BE2C (cell line): ENCODE results near the gene GATAD2A.

Source experiments
- DNase-seq: peaks from one replicate; pipeline ENCODE4 v3.0.0-alpha.2; 2020
- H3K27me3 ChIP-seq: fragments of 250-450 bp; sonication (Bioruptor Pico); 2 replicates; pipeline ENCODE4 v1.5.1; 2020; ENCODE audit warnings: mild to moderate bottlenecking
- H3K36me3 ChIP-seq: fragments of 250-450 bp; sonication (Bioruptor Pico); 2 replicates; pipeline ENCODE4 v1.5.1; 2020; ENCODE audit warnings: mild to moderate bottlenecking
- H3K4me1 ChIP-seq: fragments of 250-450 bp; sonication (Bioruptor Pico); 2 replicates; pipeline ENCODE4 v1.5.1; 2020
- H3K4me3 ChIP-seq: 2 replicates; pipeline ENCODE4 v1.5.1; 2011; ENCODE audit warnings: low read depth, low read length
- H3K9me3 ChIP-seq: fragments of 250-450 bp; sonication (Bioruptor Pico); 2 replicates; pipeline ENCODE4 v1.5.1; 2020
- TF ChIP-seq, protein P1 (sequence below): IDR thresholded peaks from 2 replicates; pipeline ENCODE4 v1.5.1; 2012; ENCODE audit warnings: mild to moderate bottlenecking, low read depth, low read length

GATAD2A gene

DNA sequence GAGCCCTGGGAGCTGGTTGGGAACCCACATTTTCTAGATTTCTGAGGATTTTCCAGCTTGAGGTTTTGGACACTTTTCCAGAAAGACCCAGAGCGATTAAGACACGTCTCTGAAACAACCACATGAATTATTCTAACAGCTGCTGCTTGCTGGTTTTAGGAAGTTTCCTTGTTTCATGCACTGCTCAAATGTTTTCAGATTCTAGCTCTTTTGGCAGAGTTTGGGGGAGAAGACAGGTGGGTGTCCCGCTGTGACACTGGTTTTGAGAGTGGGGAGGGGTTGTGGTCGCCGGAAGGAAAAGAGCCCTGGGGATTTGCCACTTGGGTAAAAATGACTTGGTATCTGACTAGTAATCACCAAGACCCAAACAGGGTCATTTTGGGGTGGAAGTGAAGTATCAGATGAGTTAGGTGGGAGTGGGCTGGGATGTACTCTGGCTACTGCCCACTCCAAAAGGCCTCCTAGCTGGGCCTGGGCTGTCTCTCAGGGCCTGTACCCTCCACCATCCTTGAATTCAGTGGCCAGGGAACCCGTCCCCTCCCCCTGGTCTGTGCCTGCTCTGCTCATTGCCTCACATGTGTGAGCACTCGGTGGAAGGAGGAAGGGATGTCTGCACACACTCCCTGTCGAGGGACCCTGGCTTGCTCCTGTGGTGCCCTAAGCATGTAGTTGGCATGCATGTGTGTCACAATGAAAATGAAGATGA, 13.2 kb downstream of the GATAD2A start:
- TF ChIP-seq, protein P1, sequence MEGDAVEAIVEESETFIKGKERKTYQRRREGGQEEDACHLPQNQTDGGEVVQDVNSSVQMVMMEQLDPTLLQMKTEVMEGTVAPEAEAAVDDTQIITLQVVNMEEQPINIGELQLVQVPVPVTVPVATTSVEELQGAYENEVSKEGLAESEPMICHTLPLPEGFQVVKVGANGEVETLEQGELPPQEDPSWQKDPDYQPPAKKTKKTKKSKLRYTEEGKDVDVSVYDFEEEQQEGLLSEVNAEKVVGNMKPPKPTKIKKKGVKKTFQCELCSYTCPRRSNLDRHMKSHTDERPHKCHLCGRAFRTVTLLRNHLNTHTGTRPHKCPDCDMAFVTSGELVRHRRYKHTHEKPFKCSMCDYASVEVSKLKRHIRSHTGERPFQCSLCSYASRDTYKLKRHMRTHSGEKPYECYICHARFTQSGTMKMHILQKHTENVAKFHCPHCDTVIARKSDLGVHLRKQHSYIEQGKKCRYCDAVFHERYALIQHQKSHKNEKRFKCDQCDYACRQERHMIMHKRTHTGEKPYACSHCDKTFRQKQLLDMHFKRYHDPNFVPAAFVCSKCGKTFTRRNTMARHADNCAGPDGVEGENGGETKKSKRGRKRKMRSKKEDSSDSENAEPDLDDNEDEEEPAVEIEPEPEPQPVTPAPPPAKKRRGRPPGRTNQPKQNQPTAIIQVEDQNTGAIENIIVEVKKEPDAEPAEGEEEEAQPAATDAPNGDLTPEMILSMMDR: no peak
- no peaks in the 10 kb centered on the region for H3K27me3 ChIP-seq
- peaks cover 4% of the 10 kb centered on the region for H3K36me3 ChIP-seq
- DNase-seq: no peak
- no peak overlapping the region for H3K4me3 ChIP-seq
- H3K4me1 ChIP-seq: no peaks in the 10 kb centered on the region
- H3K9me3 ChIP-seq: no peaks in the 10 kb centered on the region

DNA sequence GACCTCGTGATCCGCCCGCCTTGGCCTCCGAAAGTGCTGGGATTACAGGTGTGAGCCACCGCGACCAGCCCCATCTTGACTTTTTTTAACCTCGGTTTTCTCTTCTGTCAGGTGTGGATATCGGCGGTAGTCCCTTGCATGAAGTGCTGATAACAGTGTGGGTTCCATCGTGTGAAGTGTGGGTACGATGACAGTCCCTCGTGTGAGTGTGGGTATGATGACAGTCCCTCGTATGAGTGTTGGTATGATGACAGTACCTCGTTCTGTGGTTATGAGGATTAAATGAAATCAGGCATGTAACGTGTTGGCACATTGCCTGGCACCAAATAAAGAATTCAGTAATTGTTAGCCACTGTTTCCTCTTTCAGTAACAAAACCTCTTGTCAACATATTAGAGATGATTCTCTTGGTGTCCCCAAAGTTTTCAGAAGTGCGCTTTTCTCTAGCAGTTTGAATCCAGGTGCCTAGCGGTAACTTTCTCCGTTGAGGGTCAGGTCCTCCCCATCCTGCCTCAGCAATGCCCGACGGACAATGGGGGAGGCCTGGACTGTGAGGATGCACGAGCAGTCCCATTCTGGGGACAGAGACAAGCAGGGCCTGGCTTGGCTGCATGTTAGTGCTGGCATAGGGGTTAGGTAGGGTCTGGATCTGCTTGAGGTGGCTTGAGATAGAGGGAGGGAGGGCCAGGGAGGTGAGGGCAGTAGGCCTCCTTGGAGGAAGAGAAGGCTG, 15.3 kb downstream of the GATAD2A start:
- Histone ChIP-seq H3K4me1 (no peaks in the 10 kb centered on the region), H3K27me3 (no peaks in the 10 kb centered on the region), H3K4me3 (no peak overlapping the region), H3K9me3 (no peaks in the 10 kb centered on the region), H3K36me3 (peaks cover 4% of the 10 kb centered on the region)
- DNase-seq: no peak
- TF ChIP-seq, protein P1: no peak

DNA sequence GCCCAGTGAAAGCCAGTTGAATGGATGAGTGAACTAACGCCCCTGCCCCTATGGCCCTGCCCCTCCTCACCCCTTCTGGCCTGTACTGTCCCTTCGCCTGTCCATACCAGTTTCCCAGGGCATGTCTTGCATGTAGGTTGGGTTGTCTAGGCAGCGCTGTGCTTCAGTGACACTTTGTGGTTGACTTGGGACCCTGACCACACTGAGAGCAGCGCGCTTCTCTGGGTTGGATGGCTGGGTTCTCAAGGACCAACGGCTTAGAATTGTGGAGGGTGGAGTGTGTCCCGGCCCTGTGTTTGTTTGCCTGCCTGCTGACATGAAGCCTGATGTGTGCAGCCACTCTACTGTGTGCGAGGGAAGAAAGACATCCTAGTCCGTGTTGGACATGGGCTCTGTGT, 15.8 kb downstream of the GATAD2A start:
- Histone ChIP-seq H3K9me3 (no peaks in the 10 kb centered on the region), H3K36me3 (peaks cover 4% of the 10 kb centered on the region), H3K27me3 (no peaks in the 10 kb centered on the region), H3K4me1 (no peaks in the 10 kb centered on the region), H3K4me3 (no peak overlapping the region)
- DNase-seq: no peak
- TF ChIP-seq, protein P1: no peak

DNA sequence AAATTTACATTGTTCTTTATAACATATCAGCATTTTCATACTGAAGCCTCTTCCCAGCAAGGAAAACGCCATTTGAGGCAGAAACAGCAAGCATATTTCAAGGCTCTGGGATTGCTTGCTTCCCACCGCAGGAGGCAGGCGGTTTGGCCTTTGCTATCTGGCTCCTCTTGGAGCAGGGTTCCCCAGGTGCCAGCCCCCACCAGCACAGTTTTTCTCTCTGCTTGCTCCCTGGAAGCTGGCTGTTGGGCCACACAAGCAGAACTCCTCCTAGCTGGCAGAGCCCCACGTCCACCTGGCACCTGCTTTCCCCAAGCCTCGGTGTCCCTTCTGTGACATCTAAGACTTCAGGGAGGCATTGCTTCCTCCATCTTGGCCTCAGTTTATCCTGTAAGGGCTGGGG, 16.7 kb downstream of the GATAD2A start:
- no peaks in the 10 kb centered on the region for H3K9me3 ChIP-seq
- H3K4me1 ChIP-seq: no peaks in the 10 kb centered on the region
- no peak overlapping the region for H3K4me3 ChIP-seq
- TF ChIP-seq, protein P1: no peak
- DNase-seq: no peak
- H3K27me3 ChIP-seq: no peaks in the 10 kb centered on the region
- H3K36me3 ChIP-seq: no peaks in the 10 kb centered on the region; the same call in none of the 2 replicates

DNA sequence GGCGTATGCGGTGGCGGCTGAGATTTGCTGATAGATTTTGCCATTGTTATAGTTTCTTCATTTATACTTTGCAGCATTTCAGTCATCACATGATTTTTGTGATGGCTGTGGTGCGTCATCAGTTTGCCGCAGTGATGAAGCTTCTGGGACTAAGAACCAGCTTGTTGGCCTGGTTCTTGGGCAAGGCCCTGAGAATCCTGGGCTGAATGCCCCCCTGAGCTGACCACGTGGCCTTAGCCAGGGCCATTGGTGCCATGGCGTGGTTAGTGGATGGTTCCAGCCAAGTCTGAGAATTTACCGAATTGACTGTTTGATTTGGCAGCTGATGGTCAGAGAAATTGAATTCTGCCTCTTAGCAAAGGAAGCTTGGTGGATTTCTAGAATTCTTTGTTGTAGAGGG, 17.8 kb downstream of the GATAD2A start:
- TF ChIP-seq, protein P1: no peak
- H3K4me1 ChIP-seq: no peaks in the 10 kb centered on the region
- H3K9me3 ChIP-seq: no peaks in the 10 kb centered on the region
- peaks cover 7% of the 10 kb centered on the region for H3K36me3 ChIP-seq
- H3K4me3 ChIP-seq: no peak overlapping the region
- H3K27me3 ChIP-seq: no peaks in the 10 kb centered on the region
- no peak for DNase-seq
